NCI-H1436 (cell line): ENCODE results near the gene PAX7.

ENCODE experiments used
- DNase-seq: peaks from one replicate; lab custom pipeline; 2025; lab: John Stamatoyannopoulos, UW

The PAX7 gene

GRCh38 chr1:18703041-18703621 lies 72.5 kb downstream of the PAX7 start:
- DNase-seq, result no peak

- no peak for DNase-seq
These were observed 75.2 kb downstream of the PAX7 start for GRCh38 chr1:18705811-18706210.

DNA sequence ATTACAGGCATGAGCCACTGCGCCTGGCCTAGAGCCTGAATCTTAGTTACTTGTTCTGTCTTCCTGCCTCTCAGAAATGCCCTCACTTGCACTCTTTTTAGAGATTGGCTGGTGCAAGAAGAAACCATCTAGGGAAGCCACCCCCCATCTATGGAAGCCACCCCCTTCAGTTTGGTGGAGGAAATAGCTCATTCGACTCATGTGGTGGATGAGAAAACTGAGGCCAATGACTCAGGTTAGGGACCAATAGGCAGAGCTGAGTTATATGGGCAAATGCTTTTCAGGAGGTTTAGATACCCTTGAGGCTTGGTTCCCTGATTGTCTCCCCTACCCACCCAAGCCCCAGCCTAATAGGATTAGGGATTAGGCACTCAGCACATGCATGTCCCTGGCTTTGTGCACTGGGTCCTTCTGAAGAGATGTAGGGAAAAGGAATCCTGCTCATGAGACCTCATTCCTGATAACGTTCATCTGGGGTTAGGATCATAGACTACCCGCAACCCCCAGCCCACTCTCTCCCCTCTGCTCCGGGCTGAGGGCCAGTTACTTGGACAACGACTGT lies 77.1 kb downstream of the PAX7 start:
- no peak for DNase-seq

DNA sequence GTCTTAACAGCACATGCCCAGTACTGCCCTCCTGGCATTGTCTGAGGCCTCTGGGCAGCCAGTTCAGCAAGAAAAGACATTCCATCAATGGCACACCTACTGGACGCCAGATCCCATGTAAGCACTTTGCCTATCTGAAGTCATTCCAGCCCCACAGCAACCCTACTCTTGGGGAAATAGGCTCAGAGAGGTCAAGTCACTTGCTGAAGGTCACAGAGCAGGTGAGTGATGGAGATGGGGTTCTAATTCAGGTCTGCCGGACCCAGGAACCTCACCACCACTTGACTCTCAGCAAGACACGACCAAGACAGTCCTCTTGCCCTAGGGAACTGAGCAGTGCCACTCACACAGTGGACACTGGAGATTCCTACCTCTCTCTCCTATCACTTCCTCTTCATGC lies 79.4 kb downstream of the PAX7 start:
- no peak for DNase-seq

- DNase-seq, result no peak
These were observed 80.4 kb downstream of the PAX7 start for GRCh38 chr1:18711003-18711402.

DNA sequence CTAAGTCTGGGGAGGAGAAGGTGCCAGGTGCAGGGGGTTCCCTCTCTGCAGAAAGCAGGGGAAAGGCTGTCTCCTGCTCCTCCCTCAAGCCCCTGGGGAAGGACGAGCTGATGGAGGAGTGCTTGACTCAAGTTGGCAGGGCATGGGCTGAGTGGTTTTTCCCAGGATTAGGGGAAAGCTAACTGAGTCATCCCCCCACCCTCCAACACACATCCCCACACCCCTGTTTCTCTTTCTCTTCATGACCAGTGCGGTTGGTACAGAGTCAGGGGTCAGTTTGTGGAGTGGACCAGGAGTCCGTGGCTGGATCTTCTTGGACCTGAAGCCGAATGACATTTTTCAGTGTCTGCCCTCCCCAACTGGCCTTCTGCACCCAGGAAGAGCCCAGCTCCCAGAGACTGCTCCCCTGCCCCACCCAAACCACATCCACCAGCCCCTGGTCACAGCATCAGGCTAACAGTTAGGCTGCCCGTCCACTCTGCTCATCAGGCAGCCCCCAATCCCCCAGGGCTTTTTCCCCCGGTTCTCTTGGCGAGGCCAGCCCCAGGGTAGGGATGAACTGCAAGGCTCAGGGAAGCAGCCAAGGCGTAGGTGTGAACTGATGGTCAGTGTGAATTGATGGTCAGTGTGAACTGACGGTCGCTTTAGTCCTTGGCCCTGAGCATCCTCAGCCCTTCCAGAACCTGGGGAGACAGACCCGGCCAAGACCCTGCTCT lies 81.0 kb downstream of the PAX7 start:
- no peak for DNase-seq

DNA sequence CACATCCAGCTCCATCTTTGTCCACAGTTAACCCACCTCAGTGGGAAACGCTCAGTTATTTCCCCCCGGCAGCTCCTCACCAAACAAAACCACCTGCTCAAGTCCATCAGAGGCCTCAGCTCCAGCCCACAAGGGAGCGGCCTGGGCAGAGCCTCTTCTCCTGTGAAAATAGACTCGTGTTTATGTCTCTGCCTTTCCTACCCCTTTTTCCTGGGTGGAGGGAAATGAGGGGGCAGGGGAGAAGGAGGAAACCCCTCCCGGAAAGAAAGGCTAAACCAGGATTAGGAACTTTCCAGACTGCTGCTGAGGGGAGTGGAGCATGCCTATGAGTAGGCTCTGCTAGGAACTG lies 81.6 kb downstream of the PAX7 start:
- DNase-seq, result no peak

DNA sequence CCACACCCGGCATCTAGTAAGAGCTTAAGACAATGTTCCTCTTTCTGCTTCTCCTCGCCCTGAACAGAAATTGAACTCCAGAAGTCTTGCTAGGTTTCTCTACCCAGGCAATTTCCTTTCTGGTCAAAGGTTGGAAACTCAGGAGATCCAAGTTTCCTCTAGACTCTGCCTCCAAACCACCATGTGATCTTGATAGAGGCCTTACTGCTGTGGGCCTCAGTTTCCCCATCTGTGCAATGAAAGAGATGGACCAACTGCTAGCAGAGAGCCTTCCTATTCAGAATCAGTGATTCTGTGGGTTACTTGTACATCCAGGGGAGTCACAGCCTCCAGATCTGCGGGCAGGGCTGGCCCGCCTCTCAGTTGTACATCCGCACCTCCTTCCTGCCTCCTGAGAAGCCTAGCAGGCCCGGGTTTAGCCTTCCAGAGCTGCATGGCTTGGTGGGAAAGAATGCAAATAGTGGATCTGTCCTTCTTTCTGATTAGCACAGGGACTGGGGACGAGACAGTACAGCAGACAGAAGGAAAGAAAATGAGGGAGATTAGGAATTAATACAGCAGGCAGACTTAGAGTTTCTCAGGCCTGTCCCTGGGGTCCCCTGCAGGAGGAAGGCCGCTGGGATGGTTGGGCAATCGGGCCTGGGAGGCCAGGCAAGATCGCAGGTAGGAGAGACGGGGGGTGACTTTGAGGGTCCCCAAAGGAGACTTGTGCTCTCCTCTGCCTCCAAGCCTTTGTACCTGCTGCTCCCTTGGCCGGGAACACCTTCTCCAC lies 83.9 kb downstream of the PAX7 start:
- DNase-seq, result no peak

DNA sequence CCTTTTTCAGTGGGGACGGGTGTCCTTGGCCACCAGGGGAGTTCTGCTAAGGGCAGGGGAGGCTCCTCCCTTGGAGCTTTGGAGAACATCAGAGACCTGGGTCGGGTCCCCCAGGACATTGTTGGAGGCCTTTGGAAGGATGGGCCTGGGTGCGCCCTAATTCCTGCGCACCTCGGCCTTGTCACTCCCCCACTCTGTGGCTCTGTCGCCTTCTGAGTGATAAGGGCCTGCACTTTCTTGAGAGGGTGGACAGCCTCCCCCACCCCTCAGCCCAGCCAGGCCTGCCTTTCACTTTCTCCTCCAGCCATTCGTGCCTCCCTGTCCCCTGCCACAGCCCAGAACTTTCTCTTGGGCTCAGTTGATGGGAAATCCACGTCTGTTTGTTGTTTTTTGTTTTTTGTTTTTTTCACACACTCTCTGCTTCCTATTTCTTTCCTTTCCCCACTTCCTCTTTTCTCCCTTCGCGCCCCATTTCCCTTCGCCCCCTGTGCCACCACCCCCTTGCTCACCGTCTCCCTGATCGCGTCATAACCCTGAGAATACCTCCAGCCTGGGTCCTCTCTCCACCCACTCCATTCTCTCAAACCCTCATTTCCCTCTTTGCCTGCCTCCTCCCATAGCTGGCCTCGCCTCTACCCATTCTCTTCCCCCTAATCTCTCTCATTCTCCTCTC lies 85.6 kb downstream of the PAX7 start:
- no peak for DNase-seq

DNA sequence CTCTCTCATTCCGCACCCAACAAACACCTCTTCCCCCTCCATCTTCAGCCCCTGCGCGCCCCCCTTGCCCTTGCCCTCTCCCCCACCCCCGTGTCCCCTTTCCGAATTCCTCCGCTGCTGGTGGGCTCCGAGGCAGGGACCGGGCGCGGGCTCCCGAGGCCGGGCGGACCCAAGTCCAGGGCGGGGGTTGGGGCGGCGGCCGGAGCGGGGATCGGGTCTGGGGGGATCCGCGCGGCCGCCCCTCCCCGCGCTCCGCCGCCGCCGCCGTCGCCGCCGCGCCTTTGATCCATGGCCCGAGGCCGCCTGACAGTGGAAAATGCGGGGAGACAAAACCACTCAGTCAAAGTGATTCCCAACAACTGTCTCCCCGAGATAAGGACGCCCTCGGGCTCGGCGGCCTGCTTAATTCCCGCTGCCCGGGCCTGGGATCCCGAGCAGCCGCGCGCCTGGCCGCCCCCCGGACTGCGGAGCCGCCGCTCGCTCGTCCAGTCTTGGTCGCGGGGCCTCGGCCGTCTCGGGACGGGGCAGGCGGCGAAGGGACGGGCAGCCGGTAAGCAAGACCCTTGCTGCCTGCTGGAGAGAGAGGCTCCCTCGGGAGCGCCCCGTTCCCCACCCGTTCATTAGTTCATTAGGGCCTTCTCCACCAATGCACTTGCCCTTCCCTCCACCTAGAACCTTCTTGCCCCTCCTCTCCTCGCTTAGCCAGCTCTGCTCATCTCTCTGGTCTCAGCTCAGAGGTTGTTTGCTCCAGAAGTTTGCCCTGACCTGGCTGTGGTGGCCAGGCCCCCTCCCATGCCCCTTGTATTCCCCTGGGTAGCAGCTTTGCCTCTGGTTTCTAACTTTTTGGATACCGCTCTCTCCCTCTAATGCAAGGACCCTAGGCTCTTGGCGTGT lies 86.4 kb downstream of the PAX7 start:
- DNase-seq, result no peak

DNA sequence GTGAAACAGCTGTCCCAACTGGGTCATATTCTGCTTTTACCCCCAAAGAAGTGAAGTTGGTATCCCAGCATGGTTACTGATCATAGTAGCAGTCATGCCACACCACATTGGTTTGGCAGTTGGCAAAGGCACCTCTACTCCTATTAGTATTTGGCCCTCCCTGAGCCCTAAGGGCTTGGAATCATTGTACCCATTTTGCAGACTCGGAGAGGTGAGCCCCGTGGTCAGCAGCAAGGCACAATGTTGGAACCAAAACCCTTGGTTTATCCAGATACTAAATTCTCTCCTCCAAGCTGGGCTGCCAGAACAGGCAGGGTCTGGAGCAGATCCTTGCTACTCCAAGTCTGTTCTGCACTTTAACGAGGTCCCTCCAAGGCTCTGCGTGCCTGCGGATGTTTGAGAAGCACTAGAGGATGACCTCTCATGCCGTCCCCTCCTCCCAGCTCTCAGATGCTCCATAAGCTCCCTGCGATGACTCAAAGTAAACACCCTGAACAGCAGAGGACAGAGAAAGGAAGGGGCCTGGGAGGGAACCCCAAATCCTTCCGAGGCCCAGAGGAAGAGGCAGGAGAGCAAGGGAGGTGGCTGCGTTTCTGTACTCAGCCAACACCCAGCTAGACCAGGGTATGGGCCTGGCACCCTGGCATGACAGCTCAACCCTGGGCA lies 89.3 kb downstream of the PAX7 start:
- DNase-seq, result no peak

GRCh38 chr1:18721041-18721440 lies 90.4 kb downstream of the PAX7 start:
- no peak for DNase-seq

DNA sequence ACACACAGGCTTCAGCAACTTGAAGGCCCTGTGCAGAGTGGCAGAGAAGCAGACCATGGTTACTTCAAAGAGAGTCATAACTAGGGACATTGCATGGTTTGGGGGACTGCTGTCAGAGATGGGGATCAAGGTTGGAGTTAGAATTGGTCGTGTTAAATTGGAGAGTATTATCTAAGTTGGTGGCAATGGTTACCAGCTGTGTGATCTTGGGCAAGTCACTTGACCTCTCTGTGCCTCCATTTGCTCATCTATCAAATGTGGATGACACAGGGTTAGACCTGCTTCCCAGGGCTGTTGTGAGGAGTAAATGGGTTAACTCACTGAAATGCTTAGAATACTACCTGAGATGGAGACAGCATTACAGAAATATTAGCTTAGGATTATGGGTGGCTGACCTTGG lies 91.1 kb downstream of the PAX7 start:
- no peak for DNase-seq

- DNase-seq, result no peak
These were observed 91.6 kb downstream of the PAX7 start for GRCh38 chr1:18722270-18722669.

GRCh38 chr1:18723206-18723605 lies 92.6 kb downstream of the PAX7 start:
- no peak for DNase-seq

DNA sequence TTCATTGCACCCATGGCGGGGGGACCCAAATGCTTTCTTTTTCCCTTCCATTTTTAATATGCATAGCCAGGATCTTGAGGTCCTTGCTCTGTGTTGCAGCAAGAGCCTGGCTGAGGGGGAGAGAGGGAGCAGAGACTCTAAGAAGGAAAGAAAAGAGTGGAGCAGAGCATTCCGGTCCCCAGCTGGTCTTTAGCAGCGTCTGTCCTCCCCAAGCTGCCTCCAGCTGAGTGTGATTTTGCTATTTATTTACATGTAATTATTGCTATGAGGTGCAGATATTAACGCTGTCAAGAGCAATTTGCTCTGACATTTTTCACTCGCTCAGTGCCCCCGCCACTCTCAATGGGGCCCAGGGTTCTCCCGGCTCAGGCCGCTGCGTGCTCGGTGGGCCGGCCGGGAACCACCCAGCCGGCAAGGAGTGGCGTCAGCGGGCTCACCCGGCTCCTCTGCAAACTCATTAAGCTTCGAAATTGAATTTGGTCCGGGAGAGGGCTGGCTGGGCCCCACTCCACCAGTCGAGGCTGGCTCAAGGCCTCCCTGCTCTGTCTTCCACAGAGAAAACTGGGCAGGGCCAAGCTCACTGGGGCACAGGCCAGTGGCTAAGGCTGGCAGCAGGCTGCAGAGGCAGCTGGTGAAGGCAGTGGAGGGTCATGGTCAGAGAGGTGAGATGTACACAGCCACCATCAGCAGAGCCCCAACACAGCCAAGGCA lies 93.2 kb downstream of the PAX7 start:
- DNase-seq, result no peak

GRCh38 chr1:18724801-18725200 lies 94.2 kb downstream of the PAX7 start:
- no peak for DNase-seq

- DNase-seq, result no peak
These were observed 94.7 kb downstream of the PAX7 start for GRCh38 chr1:18725231-18725895.

DNA sequence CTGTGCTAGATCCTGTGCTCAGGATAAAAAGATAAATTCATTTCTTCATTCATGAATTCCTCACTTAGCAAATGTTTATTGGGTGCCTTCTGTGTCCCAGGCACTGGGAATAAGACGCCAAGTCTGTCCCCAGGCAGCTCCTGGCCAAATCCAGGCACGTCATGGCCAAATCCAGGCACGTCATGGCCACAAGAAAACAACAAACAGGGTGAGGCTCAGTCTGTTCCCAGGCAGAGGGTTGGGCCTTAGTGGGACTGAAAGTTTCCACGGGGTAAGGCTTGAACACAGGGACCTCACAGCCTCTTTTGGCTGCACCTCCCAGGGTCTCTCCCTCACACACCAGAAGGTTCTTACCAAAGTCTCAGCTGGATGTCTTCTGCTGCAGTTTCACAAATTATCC lies 95.7 kb downstream of the PAX7 start:
- DNase-seq, result no peak

- DNase-seq, result no peak
These were observed 97.3 kb downstream of the PAX7 start for GRCh38 chr1:18727956-18728355.
